ENCODE data around the gene BRWD1.

BRWD1 gene

GRCh38 chr21:39281853-39282252, 31.6 kb downstream of the BRWD1 start:
- no peak for TF ChIP-seq CTCF (IDR thresholded peaks at IDR 0.05; ENCODE audit: low read depth, low read length)
- H3K4me3 ChIP-seq (ENCODE audit: low read depth, low read length), result no peak overlapping the region

GRCh38 chr21:39281207-39281606, 32.2 kb downstream of the BRWD1 start:
- H3K4me3 ChIP-seq (ENCODE audit: low read depth, low read length), result no peak overlapping the region
- TF ChIP-seq CTCF (IDR thresholded peaks at IDR 0.05; ENCODE audit: low read depth, low read length), result no peak

GRCh38 chr21:39269620-39270019, 43.8 kb downstream of the BRWD1 start:
- no peak overlapping the region for H3K4me3 ChIP-seq (ENCODE audit: low read depth, low read length)
- no peak for TF ChIP-seq CTCF (IDR thresholded peaks at IDR 0.05; ENCODE audit: low read depth, low read length)

GRCh38 chr21:39265603-39266002, 47.8 kb downstream of the BRWD1 start:
- no peak for TF ChIP-seq CTCF (IDR thresholded peaks at IDR 0.05; ENCODE audit: low read depth, low read length)
- no peak overlapping the region for H3K4me3 ChIP-seq (ENCODE audit: low read depth, low read length)

GRCh38 chr21:39263372-39263771, 50.1 kb downstream of the BRWD1 start:
- no peak overlapping the region for H3K4me3 ChIP-seq (ENCODE audit: low read depth, low read length)
- no peak for TF ChIP-seq CTCF (IDR thresholded peaks at IDR 0.05; ENCODE audit: low read depth, low read length)

GRCh38 chr21:39258207-39258606, 55.2 kb downstream of the BRWD1 start:
- TF ChIP-seq CTCF (IDR thresholded peaks at IDR 0.05; ENCODE audit: low read depth, low read length), result no peak
- H3K4me3 ChIP-seq (ENCODE audit: low read depth, low read length), result no peak overlapping the region

GRCh38 chr21:39251326-39251725, 62.1 kb downstream of the BRWD1 start:
- no peak overlapping the region for H3K4me3 ChIP-seq (ENCODE audit: low read depth, low read length)

More at GRCh38 chr21:39251326-39251725, 62.1 kb downstream of the BRWD1 start:
- TF ChIP-seq CTCF (IDR thresholded peaks at IDR 0.05; ENCODE audit: low read depth, low read length), result no peak
